HG02759 (cell line): ENCODE data around the gene EVX1.

Experiments used
- ATAC-seq: cut with Tn5 transposase; IDR thresholded peaks from one replicate; pipeline ENCODE4 v1.9.1; 2021; ENCODE audit warnings: mild to moderate bottlenecking, moderate library complexity; ENCODE audit not compliant: unreplicated experiment

The EVX1 gene

GRCh38 chr7:27204851-27205322, 37.7 kb upstream of the EVX1 start:
- no peak for ATAC-seq

DNA sequence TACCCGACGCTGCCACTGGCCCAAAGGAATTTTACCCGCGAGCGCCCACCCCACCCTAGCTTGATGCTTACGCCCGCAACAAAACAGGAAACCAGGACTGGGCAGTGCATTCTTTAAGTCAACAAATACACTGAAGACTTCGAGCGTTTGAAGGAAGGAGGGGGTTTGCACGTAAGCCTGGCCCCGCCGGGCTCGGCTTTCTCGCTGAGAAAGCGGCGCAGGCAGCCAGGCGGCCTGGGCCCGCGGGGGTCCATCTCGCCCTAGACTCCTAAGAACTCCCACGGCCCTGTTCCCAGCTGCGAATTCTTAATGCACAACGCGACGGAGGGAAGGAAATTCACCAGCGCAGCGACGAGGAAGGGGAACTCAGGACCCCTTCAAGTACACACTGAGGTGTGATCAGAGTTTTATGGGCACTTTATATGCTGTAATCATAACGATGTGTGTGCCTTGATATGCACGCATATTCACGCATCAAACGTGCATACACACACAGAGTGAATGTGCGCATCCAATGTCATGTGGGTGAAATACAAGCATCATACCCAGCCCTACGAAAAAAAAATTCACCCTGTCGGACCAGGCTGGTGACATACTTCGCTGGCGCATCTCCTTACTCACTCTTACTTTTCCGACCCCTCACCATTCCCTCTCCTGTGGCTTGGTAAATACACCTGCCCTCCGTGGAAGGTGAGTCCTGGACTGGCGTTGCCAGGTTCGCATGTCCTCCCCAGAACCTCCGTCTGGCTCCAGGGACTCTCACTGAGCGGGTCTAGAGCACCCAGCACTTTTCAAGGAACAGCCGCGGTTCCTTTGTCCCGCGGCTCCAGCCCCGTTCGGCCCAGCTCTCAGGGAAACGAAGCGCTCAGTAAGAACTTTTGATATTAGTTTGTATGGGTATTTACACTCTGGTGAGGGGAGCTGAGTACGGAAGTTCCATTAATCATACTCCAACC, 37.0 kb upstream of the EVX1 start:
- ATAC-seq: no peak

GRCh38 chr7:27207348-27207985, 35.1 kb upstream of the EVX1 start:
- ATAC-seq: no peak

- ATAC-seq: no peak
Observed at GRCh38 chr7:27208998-27209397, 33.6 kb upstream of the EVX1 start.

DNA sequence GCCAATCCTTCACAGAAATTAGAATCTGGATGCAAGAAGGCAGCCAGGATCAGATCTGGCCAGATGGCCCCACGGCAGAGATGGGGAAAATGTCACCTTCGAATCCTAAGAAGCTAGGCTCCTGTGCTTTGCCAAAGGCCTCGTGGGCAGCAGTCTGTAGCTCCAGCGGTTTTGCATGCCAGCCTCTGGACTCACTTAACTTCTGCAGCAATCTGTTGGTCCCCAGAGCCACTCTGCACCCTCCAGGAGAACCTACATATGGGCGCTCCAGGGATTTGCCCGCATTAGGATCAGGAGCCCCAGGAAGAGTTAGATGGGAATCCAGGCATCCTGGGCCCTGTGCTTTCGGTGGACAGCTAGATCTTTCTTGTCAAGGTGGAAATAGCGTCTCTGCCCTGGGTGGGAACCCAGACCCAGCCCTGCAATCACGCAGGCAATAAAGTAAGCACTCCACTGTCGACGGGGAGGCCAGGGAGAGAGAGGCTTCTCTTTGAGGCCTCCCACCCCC, 32.6 kb upstream of the EVX1 start:
- ATAC-seq: no peak

GRCh38 chr7:27210441-27211083, 32.0 kb upstream of the EVX1 start:
- no peak for ATAC-seq

- no peak for ATAC-seq
Observed at GRCh38 chr7:27211084-27211446, 31.5 kb upstream of the EVX1 start.

DNA sequence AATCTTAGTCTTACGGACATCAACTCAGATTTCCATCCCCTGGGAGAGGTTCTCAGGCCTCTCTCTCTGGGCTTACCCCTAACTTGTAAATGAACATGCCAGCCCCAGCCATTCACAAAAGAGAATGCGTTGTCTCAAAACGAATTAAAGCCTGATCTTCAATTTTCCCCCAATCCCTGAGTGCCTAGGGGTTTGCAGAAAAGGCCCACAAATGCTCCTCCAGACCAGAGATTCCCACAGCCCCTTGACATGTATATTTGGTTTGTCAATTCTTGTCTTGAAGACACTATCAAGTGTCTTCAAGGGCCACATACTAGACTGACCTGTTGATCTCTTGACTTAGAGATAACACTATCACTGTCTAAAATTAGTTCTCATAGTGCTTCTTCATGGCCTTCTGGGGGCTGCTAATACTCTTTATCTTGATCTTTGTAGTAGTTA, 30.8 kb upstream of the EVX1 start:
- no peak for ATAC-seq

DNA sequence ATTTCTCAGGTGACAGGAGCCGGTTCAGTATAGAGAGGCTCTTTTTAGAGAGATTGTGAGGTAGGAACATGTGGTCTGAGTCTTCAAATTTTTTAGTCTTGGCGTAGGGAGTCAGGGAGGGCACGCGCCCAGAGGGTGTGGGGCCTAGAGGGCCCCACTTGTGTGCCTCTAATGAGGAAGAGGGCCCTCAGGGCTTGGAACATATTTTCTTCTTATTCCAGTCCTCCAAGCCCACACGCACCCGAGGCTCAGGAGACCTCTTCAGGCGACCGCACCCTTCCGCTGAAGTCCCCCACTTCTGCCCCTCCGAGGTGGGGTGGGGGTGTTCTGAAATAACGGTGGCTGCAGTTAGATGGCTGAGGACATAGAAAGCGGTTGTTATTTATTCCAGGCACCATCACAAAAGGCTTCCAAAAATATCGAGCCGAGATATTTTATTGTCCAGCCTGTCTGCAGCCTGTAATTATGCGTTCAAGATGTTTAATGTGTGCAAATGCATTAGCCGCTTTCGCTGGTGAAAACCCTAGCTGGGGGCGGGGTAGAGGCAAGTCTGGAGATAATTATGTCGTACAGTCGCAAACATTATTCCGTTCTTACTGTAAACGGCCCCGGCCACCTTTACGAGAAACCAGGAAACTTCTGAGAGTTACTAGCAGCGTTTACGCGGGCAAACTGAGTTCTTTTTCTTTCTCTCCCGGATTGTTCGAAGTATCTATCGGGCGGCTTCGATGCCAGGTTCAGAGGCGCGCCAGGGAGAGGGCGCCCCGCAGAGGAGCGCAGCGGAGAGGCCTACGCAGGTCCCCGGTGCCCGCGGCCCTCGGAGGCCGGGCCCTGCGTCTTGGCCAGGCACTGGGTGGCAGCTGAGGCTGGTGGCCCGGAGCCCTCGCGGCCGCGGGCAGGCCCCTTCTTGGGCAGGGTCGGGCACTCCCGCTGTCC, 29.8 kb upstream of the EVX1 start:
- no peak for ATAC-seq

DNA sequence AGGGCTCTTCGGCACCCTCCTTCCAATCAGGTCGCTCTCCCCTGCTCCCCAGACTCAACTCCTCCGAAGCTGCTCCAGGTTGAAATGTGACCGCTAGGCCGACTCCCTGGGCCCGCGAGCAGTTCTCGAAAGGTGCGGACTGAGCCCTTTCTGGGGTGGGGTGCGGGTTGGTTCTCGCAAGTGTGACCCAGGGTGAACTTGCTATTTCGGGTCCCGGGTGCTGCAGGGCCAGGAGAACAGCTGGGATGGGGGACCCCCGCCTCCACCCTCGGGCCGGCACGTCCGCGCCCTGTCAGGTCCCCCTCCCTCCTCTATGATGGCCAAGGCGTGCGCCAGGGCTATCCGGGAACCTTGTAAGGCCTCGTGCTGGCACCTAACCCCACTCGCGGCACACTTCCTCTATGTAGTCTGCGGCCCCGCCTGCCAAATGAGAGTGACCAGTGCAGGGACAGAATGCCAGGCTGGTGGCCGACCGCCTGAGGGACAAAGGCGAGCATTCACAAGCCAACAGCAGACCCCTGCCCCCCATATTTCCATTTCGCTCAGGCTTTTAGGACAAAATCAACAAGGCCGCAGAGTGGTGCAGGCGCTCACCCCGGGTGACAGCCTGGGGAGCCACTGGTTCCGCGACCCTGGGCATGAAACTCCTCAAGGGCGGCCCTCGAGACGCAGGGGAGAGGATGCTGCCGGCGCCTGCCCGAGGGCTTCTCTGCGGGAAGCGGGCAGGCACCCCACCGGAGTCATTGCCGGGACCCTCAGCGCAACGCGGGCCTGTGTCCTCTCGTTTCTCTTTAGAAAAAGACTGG, 29.0 kb upstream of the EVX1 start:
- ATAC-seq: no peak

- ATAC-seq: no peak
Observed at GRCh38 chr7:27214239-27214950, 28.2 kb upstream of the EVX1 start.

DNA sequence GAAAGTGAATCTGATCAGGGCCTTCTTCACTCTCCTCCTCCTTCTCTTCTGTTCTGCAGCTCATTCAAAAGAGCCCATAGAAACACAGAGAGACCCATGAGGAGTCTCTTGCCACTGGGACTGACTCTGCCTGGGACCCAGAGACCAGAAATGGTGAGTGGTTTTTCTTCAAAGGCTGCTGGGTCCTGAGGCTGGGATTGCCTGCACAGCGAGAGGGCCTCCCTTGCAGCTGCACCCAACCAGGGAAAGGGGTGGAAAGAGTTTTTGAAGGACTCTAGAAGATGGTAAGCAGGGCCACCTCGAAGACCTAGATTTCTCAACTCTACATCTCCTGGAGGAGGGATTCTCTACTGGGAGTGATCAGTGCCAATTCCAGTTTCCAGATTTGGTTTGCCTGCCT, 27.2 kb upstream of the EVX1 start:
- ATAC-seq: no peak

DNA sequence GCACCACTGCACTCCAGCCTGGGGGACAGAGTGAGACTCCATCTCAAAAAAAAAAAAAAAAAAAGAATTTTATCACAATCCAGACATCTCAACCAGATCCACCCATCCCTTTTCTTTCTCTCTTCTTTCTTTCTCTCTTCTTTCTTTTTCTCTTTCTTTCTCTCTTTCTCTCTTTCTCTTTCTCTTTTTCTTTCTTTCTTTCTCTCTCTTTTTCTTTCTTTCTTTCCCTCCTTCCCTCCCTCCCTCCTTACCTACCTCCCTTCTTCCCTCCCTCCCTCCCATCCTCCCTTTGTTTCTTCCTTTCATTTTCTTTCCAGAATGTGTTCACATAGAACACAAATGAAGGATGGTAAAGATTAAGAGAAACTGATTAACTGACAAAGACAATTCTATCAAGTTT, 24.7 kb upstream of the EVX1 start:
- no peak for ATAC-seq

- ATAC-seq: no peak
Observed at GRCh38 chr7:27219821-27220220, 22.8 kb upstream of the EVX1 start.

DNA sequence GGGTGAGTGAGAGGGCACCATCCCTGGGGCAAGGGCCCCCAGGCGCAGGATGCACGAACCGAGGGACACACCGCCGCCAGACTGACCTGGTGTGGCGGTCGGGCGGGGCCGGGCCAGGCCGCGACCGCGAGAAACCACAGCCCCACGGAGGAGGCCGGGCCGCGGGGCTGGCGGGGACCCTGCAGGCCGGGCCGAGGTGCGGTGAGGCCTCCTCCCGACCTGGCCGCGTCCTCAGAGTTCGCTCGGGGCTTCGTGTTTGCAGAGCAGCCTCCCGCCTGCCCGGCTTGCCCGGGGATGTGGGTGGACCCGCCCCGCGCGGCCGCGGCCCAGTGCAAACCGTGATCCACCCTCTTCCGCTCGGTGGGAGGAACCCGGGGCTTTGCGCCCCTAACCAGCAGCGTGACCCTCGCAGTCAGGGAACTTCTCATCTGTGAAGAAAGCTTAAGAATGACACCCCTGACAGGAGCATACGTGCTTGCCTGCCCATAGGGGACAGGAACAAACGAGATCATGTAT, 22.1 kb upstream of the EVX1 start:
- ATAC-seq: no peak

- ATAC-seq: no peak
Observed at GRCh38 chr7:27221201-27221797, 21.3 kb upstream of the EVX1 start.

- no peak for ATAC-seq
Observed at GRCh38 chr7:27223941-27224575, 18.5 kb upstream of the EVX1 start.
